Right lobe of liver (tissue), 6 donors: ENCODE data around the gene SNTA1. TPM values are rescaled to one million over a fixed set of nuclear protein-coding genes. Genes with fewer than 3 reads are reported as not detected.

Source experiments
- ATAC-seq, 4 donors: fragments of 200-7000 bp; cut with Tn5 transposase; one replicate each; pipeline ENCODE4 v1.9.1; 2020; ENCODE audit warnings: mild to moderate bottlenecking in 4 of 4, moderate library complexity in 4 of 4
- DNase-seq, 3 donors: peaks; one replicate each; pipeline ENCODE4 v3.0.0-alpha.2; 2020
- H3K27ac ChIP-seq, 3 donors: fragments of 200-600 bp; one replicate each; pipeline ENCODE4 v1.8.0; 2022
- H3K27me3 ChIP-seq, 2 donors: fragments of 200-600 bp; one replicate each; pipeline ENCODE4 v1.8.0; 2022
- H3K36me3 ChIP-seq, 4 donors: fragments of 200-600 bp; sonication (generic) in 1 of 4; one replicate each; pipeline versions ENCODE4 v1.5.1 to v1.8.0; 2017 to 2022; ENCODE audit warnings: control low read depth in 1 of 4
- H3K4me1 ChIP-seq, 4 donors: fragments of 200-600 bp; sonication (generic) in 1 of 4; one replicate each; pipeline versions ENCODE4 v1.5.1 to v1.8.0; 2017 to 2022; ENCODE audit warnings: control low read depth in 1 of 4
- H3K4me3 ChIP-seq, 3 donors: fragments of 200-600 bp; one replicate each; pipeline ENCODE4 v1.8.0; 2022
- H3K9me3 ChIP-seq, 4 donors: fragments of 200-600 bp; sonication (generic) in 1 of 4; one replicate each; pipeline versions ENCODE4 v1.5.1 to v1.8.0; 2017 to 2022; ENCODE audit warnings: control low read depth in 1 of 4
- POLR2A ChIP-seq: fragments of 450-650 bp; IDR thresholded peaks from one replicate; pipeline ENCODE4 v1.6.1; 2017; ENCODE audit warnings: antibody characterized with exemption, mild to moderate bottlenecking
- WGBS: methylation state at CpG from one replicate; pipeline ENCODE4 v1.1.6; 2018; ENCODE audit warnings: low coverage, low lambda C conversion rate; ENCODE audit not compliant: insufficient coverage; ENCODE audit errors: missing lambda C conversion rate; 5-methylcytosine and 5-hydroxymethylcytosine counted together
- intact Hi-C, 2 donors: fragments of 100-400 bp; cut with DNase I; formaldehyde crosslinking; loops; one replicate each; pipeline versions ENCODE4 v1.11.2 to v1.14.1; 2022
- total RNA-seq, 6 experiments: library from RNA; depleted of rRNA in 2 of 6; stranded (reverse); fragments of >200 nt in 2 of 6; fragmentation: NEBNext Ultra II Directional in 3 of 6; extraction: Animal tissue kit (Norgen Biotek cat#: 25700) in 3 of 6; gene quantifications; one replicate each; pipeline versions ENCODE4 v1.1.0 to v1.2.4, GENCODE V29; 2016 to 2023
- TF ChIP-seq, protein P1 (sequence below), 4 donors: fragments of 200-600 bp in 3 of 4; fragments of 450-650 bp in 1 of 4; IDR thresholded peaks; one replicate each; pipeline versions ENCODE4 v1.5.1 to v1.8.0; 2016 to 2022; ENCODE audit warnings: antibody characterized with exemption in 4 of 4, mild to moderate bottlenecking in 2 of 4
- donor health status: DM: no; HTN: yes; CAD: no.
- donor health status: DM: no; HTN: no; CAD: no.
- donor health status: DM: no; HTN: no; CAD: no.
- donor health status: DM: no; HTN: yes; CAD: no.
- donor health status: DM: no; HTN: yes; CAD: no.

SNTA1 gene
- total RNA-seq, 6 experiments from 2014 or later = 6.5 to 13.3 (median 8.1) TPM

- peaks cover 0 to 10% (median 0%) of the 10 kb centered on the region in 4 donors for H3K4me1 ChIP-seq
- intact Hi-C loops = no loop called here
- no peak overlapping the region for H3K27ac ChIP-seq
- H3K27me3 ChIP-seq = no peaks in the 10 kb centered on the region
- H3K9me3 ChIP-seq = no peaks in the 10 kb centered on the region
- no peak for TF ChIP-seq POLR2A
- TF ChIP-seq, protein P1, sequence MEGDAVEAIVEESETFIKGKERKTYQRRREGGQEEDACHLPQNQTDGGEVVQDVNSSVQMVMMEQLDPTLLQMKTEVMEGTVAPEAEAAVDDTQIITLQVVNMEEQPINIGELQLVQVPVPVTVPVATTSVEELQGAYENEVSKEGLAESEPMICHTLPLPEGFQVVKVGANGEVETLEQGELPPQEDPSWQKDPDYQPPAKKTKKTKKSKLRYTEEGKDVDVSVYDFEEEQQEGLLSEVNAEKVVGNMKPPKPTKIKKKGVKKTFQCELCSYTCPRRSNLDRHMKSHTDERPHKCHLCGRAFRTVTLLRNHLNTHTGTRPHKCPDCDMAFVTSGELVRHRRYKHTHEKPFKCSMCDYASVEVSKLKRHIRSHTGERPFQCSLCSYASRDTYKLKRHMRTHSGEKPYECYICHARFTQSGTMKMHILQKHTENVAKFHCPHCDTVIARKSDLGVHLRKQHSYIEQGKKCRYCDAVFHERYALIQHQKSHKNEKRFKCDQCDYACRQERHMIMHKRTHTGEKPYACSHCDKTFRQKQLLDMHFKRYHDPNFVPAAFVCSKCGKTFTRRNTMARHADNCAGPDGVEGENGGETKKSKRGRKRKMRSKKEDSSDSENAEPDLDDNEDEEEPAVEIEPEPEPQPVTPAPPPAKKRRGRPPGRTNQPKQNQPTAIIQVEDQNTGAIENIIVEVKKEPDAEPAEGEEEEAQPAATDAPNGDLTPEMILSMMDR (IDR thresholded peaks at IDR 0.05) = no peak
- no peak for ATAC-seq
- no peak for DNase-seq
- WGBS = no CpG with 5 or more reads among the region's 2 CpGs
- H3K4me3 ChIP-seq = no peak overlapping the region
- no peaks in the 10 kb centered on the region for H3K36me3 ChIP-seq
These were observed 5.1 kb downstream of the SNTA1 start for GRCh38 chr20:33438481-33438880.

- H3K27me3 ChIP-seq = no peaks in the 10 kb centered on the region
- intact Hi-C loops = no loop called here
- H3K9me3 ChIP-seq = no peaks in the 10 kb centered on the region
- ATAC-seq (no peak), DNase-seq (no peak)
- H3K4me1 ChIP-seq = peaks cover 0 to 10% (median 0%) of the 10 kb centered on the region in 4 donors
- TF ChIP-seq, protein P1 (IDR thresholded peaks at IDR 0.05) = no peak
- no peak for TF ChIP-seq POLR2A
- 74% methylated on average over 11 of the region's 12 CpGs for WGBS
- no peaks in the 10 kb centered on the region for H3K36me3 ChIP-seq
- no peak overlapping the region for H3K27ac ChIP-seq
- no peak overlapping the region for H3K4me3 ChIP-seq
These were observed 6.2 kb downstream of the SNTA1 start for GRCh38 chr20:33437141-33437911.

GRCh38 chr20:33434434-33434833 lies 9.1 kb downstream of the SNTA1 start:
- DNase-seq = no peak
- no peaks in the 10 kb centered on the region for H3K36me3 ChIP-seq
- no peaks in the 10 kb centered on the region for H3K4me1 ChIP-seq
- ATAC-seq = no peak
- H3K27me3 ChIP-seq = no peaks in the 10 kb centered on the region
- intact Hi-C loops = no loop called here
- WGBS = 95% methylated on average over 5 of the region's 5 CpGs
- no peak overlapping the region for H3K4me3 ChIP-seq
- H3K9me3 ChIP-seq = no peaks in the 10 kb centered on the region
- no peak overlapping the region for H3K27ac ChIP-seq
- TF ChIP-seq, protein P1 (IDR thresholded peaks at IDR 0.05) = no peak
- TF ChIP-seq POLR2A = no peak

DNA sequence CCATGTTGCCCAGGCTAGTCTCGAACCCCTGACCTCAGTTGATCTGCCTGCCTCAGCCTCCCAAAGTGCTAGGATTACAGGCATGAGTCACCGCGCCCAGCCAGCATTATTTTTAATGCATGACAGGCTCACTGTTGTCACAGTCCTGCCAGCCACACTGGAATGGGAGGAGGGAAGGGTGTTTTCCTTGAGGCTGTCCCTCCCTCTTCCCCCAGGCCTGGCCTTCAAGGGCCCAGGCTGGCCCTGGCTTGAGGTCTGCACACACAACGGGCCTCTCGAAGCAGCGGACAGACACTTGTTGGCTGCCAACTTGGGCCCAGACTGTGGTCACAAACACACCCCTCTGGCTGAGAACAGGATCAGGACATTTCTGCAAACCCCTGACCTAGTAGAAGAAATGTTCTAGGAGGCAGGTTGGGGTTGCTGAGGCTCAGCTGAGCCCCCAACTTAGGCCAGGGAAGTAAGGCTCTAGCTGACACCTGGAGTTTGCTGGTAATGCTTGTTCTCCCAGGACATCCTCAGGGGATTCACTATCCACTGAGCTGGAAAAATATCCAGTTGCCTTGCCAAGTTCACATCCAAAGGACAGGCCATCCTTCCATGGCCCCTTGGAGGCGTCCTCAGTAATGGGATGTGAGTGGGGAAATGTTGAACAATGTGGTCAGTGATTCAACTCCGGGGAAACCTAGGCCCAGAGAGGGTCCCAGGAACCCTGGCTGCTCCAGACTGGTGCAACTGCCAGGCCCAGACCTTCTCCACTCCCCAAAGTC lies 9.9 kb downstream of the SNTA1 start:
- no peak for DNase-seq
- no peaks in the 10 kb centered on the region for H3K9me3 ChIP-seq
- H3K4me3 ChIP-seq = no peak overlapping the region
- TF ChIP-seq, protein P1 (IDR thresholded peaks at IDR 0.05) = no peak
- no peak for TF ChIP-seq POLR2A
- WGBS = 100% methylated on average over 1 of the region's 8 CpGs
- H3K36me3 ChIP-seq = no peaks in the 10 kb centered on the region
- H3K4me1 ChIP-seq = no peaks in the 10 kb centered on the region
- H3K27me3 ChIP-seq = no peaks in the 10 kb centered on the region
- no peak overlapping the region for H3K27ac ChIP-seq
- ATAC-seq = no peak
- intact Hi-C loops = no loop called here
